Upper lobe of left lung (tissue), 6 donors: ENCODE measurements around the gene MTFMT. TPM values are rescaled to one million over a fixed set of nuclear protein-coding genes. Genes with fewer than 3 reads are reported as not detected.
A peak's percentile ranks its signal among the peaks of the same experiment; 100 is the strongest.

Experiments used
- ATAC-seq, 2 donors: fragments of 200-7000 bp; cut with Tn5 transposase; one replicate each; pipeline ENCODE4 v1.9.1; 2022; ENCODE audit warnings: mild to moderate bottlenecking in 2 of 2, moderate library complexity in 2 of 2; ENCODE audit not compliant: low FRiP score in 2 of 2
- DNase-seq, 2 donors: peaks; one replicate each; pipeline ENCODE4 v3.0.0-alpha.2; 2019 to 2020
- H3K27ac ChIP-seq, 4 donors: fragments of 200-600 bp; sonication (generic); one replicate each; pipeline ENCODE4 v1.5.1; 2016 to 2019
- H3K27me3 ChIP-seq, 4 donors: fragments of 200-600 bp; sonication (generic); one replicate each; pipeline ENCODE4 v1.5.1; 2017 to 2019
- H3K36me3 ChIP-seq, 4 donors: fragments of 200-600 bp; sonication (generic); one replicate each; pipeline ENCODE4 v1.5.1; 2016 to 2019
- H3K4me1 ChIP-seq, 4 donors: fragments of 200-600 bp; sonication (generic); one replicate each; pipeline ENCODE4 v1.5.1; 2018 to 2019
- H3K4me3 ChIP-seq, 4 donors: fragments of 200-600 bp; sonication (generic); one replicate each; pipeline ENCODE4 v1.5.1; 2017 to 2019; ENCODE audit warnings: mild to moderate bottlenecking in 2 of 4, moderate library complexity in 1 of 4
- H3K9me3 ChIP-seq, 4 donors: fragments of 200-600 bp; sonication (generic); one replicate each; pipeline ENCODE4 v1.5.1; 2018 to 2019
- CTCF ChIP-seq, 6 experiments: fragments of 450-650 bp in 4 of 6; fragments of 200-600 bp in 2 of 6; sonication (generic) in 2 of 6; IDR thresholded peaks; one replicate each; pipeline ENCODE4 v1.5.1; 2016 to 2019; ENCODE audit warnings: antibody characterized with exemption in 6 of 6
- EP300 ChIP-seq, 4 donors: sonication (generic); formaldehyde crosslinking; IDR thresholded peaks; one replicate each; pipeline ENCODE4 v1.5.1; 2017; ENCODE audit warnings: antibody characterized with exemption in 4 of 4, control low read depth in 2 of 4
- POLR2A ChIP-seq, 4 donors: fragments of 450-650 bp; IDR thresholded peaks; one replicate each; pipeline ENCODE4 v1.5.1; 2016 to 2017; ENCODE audit warnings: antibody characterized with exemption in 4 of 4, mild to moderate bottlenecking in 2 of 4
- POLR2AphosphoS5 ChIP-seq, 2 donors: sonication (generic); formaldehyde crosslinking; IDR thresholded peaks; one replicate each; pipeline ENCODE4 v1.5.1; 2017; ENCODE audit warnings: antibody characterized with exemption in 2 of 2
- WGBS, 2 donors: methylation state at CpG; one replicate each; pipeline ENCODE4 v1.1.5; 2017 to 2018; 5-methylcytosine and 5-hydroxymethylcytosine counted together
- total RNA-seq, 6 donors: library from RNA; depleted of rRNA in 4 of 6; stranded (reverse); fragments of >200 nt in 4 of 6; gene quantifications; one replicate each; pipeline versions ENCODE4 v1.1.0 to v1.2.1, GENCODE V29; 2016 to 2021
- donor health status: DM: no; HTN: no; CAD: no; lungs with moderate emphysema.
- donor health status: DM: no; HTN: yes; CAD: no; lungs with severe emphysema.

MTFMT gene
- total RNA-seq, 6 donors from 2014 or later, result 15.8 to 35.6 (median 25.5) TPM

GRCh38 chr15:64981812-64982431 lies 47.5 kb downstream of the MTFMT start:
- Histone ChIP-seq H3K27ac (no peak overlapping the region), H3K4me3 (no peak overlapping the region), H3K27me3 (no peaks in the 10 kb centered on the region), H3K36me3 (peaks cover 8 to 45% (median 22%) of the 10 kb centered on the region in 4 donors), H3K4me1 (peaks cover 25 to 34% (median 29%) of the 10 kb centered on the region in 4 donors), H3K9me3 (no peaks in the 10 kb centered on the region)
- DNase-seq (no peak), ATAC-seq (no peak)
- TF ChIP-seq EP300 (IDR thresholded peaks at IDR 0.05) (no peak), POLR2AphosphoS5 (IDR thresholded peaks at IDR 0.05) (no peak), CTCF (IDR thresholded peaks at IDR 0.05) (no peak), POLR2A (IDR thresholded peaks at IDR 0.05) (no peak)
- 79 to 91% methylated on average over 6 of the region's 6 CpGs for WGBS, 2 donors

- no peak overlapping the region for H3K27ac ChIP-seq
- H3K4me1 ChIP-seq, result peaks cover 5 to 14% (median 6%) of the 10 kb centered on the region in 4 donors
- peaks cover 24 to 71% (median 42%) of the 10 kb centered on the region in 4 donors for H3K36me3 ChIP-seq
- TF ChIP-seq POLR2AphosphoS5 (IDR thresholded peaks at IDR 0.05), result no peak
- TF ChIP-seq CTCF (IDR thresholded peaks at IDR 0.05), result no peak
- no peak for TF ChIP-seq POLR2A (IDR thresholded peaks at IDR 0.05)
- TF ChIP-seq EP300 (IDR thresholded peaks at IDR 0.05), result no peak
- DNase-seq (no peak), ATAC-seq (no peak)
- H3K4me3 ChIP-seq, result no peak overlapping the region
- no peaks in the 10 kb centered on the region for H3K9me3 ChIP-seq
- 85 to 86% methylated on average over 7 of the region's 7 CpGs for WGBS, 2 donors
- no peaks in the 10 kb centered on the region for H3K27me3 ChIP-seq
Measured at GRCh38 chr15:64979252-64979710, 50.2 kb downstream of the MTFMT start.

- WGBS, 2 donors, result 85 to 88% methylated on average over 5 of the region's 5 CpGs
Measured at GRCh38 chr15:64975390-64975789, 54.0 kb downstream of the MTFMT start.

GRCh38 chr15:64970698-64971097 lies 58.7 kb downstream of the MTFMT start:
- peaks cover 40 to 97% (median 68%) of the 10 kb centered on the region in 4 donors for H3K36me3 ChIP-seq
- 73 to 93% methylated on average over 6 to 7 of the region's 7 CpGs for WGBS, 2 donors
- H3K27me3 ChIP-seq, result no peaks in the 10 kb centered on the region
- no peak overlapping the region for H3K4me3 ChIP-seq
- TF ChIP-seq CTCF (IDR thresholded peaks at IDR 0.05) (no peak), POLR2A (IDR thresholded peaks at IDR 0.05) (no peak), EP300 (IDR thresholded peaks at IDR 0.05) (no peak), POLR2AphosphoS5 (IDR thresholded peaks at IDR 0.05) (no peak)
- no peak overlapping the region for H3K27ac ChIP-seq
- DNase-seq (peak in 1 of 2 donors; percentile 46), ATAC-seq (peak in 1 of 2 donors; percentile 53)
- H3K9me3 ChIP-seq, result no peaks in the 10 kb centered on the region
- no peaks in the 10 kb centered on the region for H3K4me1 ChIP-seq

More at GRCh38 chr15:64975390-64975789, 54.0 kb downstream of the MTFMT start:
- Histone ChIP-seq H3K27me3 (no peaks in the 10 kb centered on the region), H3K4me1 (no peaks in the 10 kb centered on the region), H3K9me3 (no peaks in the 10 kb centered on the region), H3K27ac (no peak overlapping the region), H3K36me3 (peaks cover 44 to 98% (median 69%) of the 10 kb centered on the region in 4 donors), H3K4me3 (no peak overlapping the region)
- TF ChIP-seq POLR2AphosphoS5 (IDR thresholded peaks at IDR 0.05) (no peak), CTCF (IDR thresholded peaks at IDR 0.05) (no peak), EP300 (IDR thresholded peaks at IDR 0.05) (no peak), POLR2A (IDR thresholded peaks at IDR 0.05) (no peak)
- ATAC-seq (no peak), DNase-seq (no peak)

- TF ChIP-seq EP300 (IDR thresholded peaks at IDR 0.05) (no peak), POLR2A (IDR thresholded peaks at IDR 0.05) (no peak), CTCF (IDR thresholded peaks at IDR 0.05) (no peak), POLR2AphosphoS5 (IDR thresholded peaks at IDR 0.05) (no peak)
- H3K36me3 ChIP-seq, result peaks cover 38 to 97% (median 70%) of the 10 kb centered on the region in 4 donors
- H3K27ac ChIP-seq, result no peak overlapping the region
- no peak for DNase-seq
- H3K4me3 ChIP-seq, result no peak overlapping the region
- H3K9me3 ChIP-seq, result no peaks in the 10 kb centered on the region
- H3K4me1 ChIP-seq, result no peaks in the 10 kb centered on the region
- no peaks in the 10 kb centered on the region for H3K27me3 ChIP-seq
- 89 to 100% methylated on average over 1 of the region's 1 CpG for WGBS, 2 donors
- no peak for ATAC-seq
Measured at GRCh38 chr15:64969401-64969800, 60.0 kb downstream of the MTFMT start.
